Esophagus (tissue), 2 donors: Measurements from ENCODE around the gene POLG2. TPM values are rescaled to one million over a fixed set of nuclear protein-coding genes. Genes with fewer than 3 reads are reported as not detected.
"Not testable (repeated sequence)": the region's sequence is repeated elsewhere in the genome, so short reads cannot be mapped to it uniquely, and the experiment has no call there.

Experiments
- H3K27ac ChIP-seq, 2 donors: one replicate each; pipeline ENCODE4 v1.5.1; 2013; ENCODE audit warnings: low read depth in 2 of 2, mild to moderate bottlenecking in 2 of 2, inconsistent platforms in 1 of 2, low read length in 1 of 2, moderate library complexity in 1 of 2
- H3K27me3 ChIP-seq, 2 donors: one replicate each; pipeline ENCODE4 v1.6.1; 2013; ENCODE audit warnings: low read length in 2 of 2, control low read depth in 1 of 2, mild to moderate bottlenecking in 1 of 2; ENCODE audit not compliant: insufficient read depth in 2 of 2, control insufficient read depth in 1 of 2
- H3K36me3 ChIP-seq, 2 donors: one replicate each; pipeline ENCODE4 v1.6.1; 2013; ENCODE audit warnings: low read length in 1 of 2; ENCODE audit not compliant: control insufficient read depth in 2 of 2, insufficient read depth in 2 of 2
- H3K4me1 ChIP-seq, 2 donors: one replicate each; pipeline ENCODE4 v1.6.1; 2013; ENCODE audit warnings: low read length in 1 of 2; ENCODE audit not compliant: control insufficient read depth in 2 of 2, insufficient read depth in 2 of 2
- H3K4me3 ChIP-seq, 2 donors: one replicate each; pipeline ENCODE4 v1.5.1; 2013; ENCODE audit warnings: low read length in 2 of 2, mild to moderate bottlenecking in 2 of 2, low read depth in 1 of 2, moderate library complexity in 1 of 2
- H3K9me3 ChIP-seq, 2 donors: one replicate each; pipeline ENCODE4 v1.6.1; 2013; ENCODE audit warnings: mild to moderate bottlenecking in 2 of 2, low read depth in 1 of 2, low read length in 1 of 2, moderate library complexity in 1 of 2; ENCODE audit not compliant: control insufficient read depth in 2 of 2, insufficient read depth in 1 of 2
- WGBS, 2 donors: extraction: QIAGEN DNeasy Blood & Tissue Kit; methylation state at CpG; one replicate each; pipeline ENCODE4 v1.1.7; 2013; 5-methylcytosine and 5-hydroxymethylcytosine counted together
- polyA plus RNA-seq, 2 donors: library from polyadenylated mRNA; stranded (reverse); fragments of 200-250 nt; gene quantifications; one replicate each; pipeline ENCODE4 v1.2.3, GENCODE V29; 2013
- donor health status: healthy with polysubstance abuse.
- donor health status: Bipolar disorder and iron deficiency.

The POLG2 gene
- polyA plus RNA-seq, 2 donors = 4.2 to 6.7 TPM

DNA sequence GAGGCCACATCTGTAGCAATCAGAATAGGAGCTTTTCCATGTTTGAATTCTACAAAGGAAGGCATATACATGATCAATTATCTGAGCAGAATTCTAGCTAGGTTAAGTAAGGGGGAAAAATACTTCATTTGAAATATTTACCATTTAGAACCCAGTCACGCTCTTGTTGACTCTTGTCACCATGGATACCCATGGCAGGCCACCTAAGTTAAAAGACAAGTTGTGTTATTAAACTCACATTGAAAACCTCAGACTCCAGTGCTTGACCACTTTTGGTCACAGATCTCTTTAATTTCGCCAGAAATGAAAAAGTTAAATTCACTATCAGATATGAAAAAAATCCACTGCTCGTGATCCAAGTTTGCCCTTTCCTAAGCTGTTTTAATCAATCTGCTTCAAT lies 5.2 kb upstream of the POLG2 start:
- Histone ChIP-seq H3K36me3 (peaks cover 16 to 25% of the 10 kb centered on the region in 2 donors), H3K27me3 (no peaks in the 10 kb centered on the region), H3K9me3 (no peaks in the 10 kb centered on the region), H3K4me1 (peaks cover 0 to 2% of the 10 kb centered on the region in 2 donors), H3K4me3 (no peak overlapping the region), H3K27ac (no peak overlapping the region)
- 63 to 70% methylated on average over 3 of the region's 3 CpGs for WGBS, 2 donors

DNA sequence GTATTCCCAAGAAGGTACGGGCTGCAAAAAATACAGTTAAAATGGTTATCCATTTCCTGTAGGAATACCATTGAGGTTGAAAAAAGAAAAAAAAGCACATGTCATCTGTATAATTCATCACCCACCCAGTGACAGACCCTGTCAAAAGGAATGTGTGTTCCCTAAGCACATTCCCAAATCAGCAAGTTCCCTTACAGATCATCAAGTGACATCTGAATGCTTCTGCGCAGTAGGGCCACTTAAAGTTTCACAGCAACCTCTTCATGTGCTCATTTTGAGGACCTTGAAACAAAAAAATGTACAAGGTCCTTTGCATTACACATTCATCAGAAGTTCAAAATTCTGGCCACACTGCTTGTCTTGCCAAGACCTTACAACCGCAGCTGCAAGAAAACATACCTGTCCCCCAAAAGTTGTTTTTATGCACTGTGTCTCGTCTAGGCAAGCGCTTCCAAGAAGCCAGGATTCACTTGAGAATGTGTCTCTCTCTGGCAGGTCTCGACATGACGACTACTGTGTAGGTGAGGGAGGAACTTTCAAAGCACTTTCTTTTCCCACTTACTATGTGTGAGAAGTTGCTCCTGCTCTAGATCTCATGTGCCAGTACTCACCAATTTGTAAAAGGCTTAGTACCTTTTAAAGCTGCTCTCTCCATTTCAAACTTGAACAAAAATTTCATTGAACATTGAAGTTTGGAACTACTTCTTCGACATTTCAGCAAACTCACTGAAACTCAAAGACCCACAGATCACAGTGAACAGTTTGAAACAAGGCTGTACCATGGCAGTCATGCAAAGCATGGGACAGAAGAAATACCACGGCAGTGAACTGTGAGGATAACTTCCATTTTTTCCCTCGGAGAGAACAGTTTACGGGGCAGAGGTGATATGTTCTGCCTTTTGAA lies 4.3 kb upstream of the POLG2 start:
- Histone ChIP-seq H3K27ac (peak overlapping the region in 1 of 2 donors; percentile 17), H3K9me3 (no peaks in the 10 kb centered on the region), H3K36me3 (peaks cover 16 to 25% of the 10 kb centered on the region in 2 donors), H3K27me3 (no peaks in the 10 kb centered on the region), H3K4me3 (no peak overlapping the region), H3K4me1 (peaks cover 0 to 2% of the 10 kb centered on the region in 2 donors)
- 57 to 64% methylated on average over 11 of the region's 11 CpGs for WGBS, 2 donors

DNA sequence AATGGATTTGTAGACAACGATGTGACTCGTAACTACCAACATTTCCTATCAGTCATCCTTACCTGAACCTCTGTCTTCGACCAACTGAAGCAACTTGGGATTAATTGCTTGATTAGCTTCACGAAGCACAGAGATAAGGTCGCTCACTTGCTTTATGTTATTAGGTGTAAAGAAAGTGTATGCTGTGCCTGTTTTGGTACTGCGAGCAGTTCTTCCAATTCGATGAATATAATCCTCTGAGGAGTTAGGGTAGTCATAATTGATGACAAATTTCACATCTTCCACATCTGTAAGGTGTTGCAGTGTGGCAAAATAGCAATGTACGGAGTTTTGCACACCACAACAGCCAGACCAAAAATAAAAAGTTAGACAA lies 3.6 kb upstream of the POLG2 start:
- H3K4me3 ChIP-seq = no peak overlapping the region

DNA sequence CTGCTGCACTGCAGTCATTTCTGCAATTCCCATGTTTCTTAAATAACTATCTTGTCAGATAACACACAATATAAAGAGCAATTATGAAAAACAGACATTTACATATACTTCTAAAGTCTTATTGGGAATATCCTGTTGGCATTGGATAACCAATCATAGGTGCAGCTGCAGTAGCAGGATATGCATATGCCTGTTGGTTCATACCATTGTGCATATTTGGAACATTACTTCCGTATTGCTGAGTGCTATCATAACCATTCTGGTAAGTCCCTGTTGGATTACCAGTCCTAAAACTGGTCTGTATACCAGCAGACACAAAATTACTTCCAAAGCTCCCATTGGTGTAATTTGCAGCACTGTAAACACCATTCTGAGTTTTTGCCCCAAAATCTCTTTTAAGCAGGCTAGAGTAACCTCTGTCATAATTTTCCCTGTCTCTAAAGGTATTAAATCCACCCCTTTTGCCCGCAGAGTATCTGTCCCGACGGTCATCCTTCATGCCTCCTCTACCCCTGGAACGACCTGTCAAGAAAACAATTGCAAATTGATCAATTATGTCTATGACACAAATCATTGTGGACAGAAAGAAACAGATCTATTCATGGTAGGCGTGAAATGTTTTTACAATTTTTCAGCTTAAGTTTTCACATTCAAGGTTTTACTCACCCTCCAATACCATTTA lies 3.1 kb upstream of the POLG2 start:
- Histone ChIP-seq H3K27ac (no peak overlapping the region), H3K4me1 (peaks cover 0 to 2% of the 10 kb centered on the region in 2 donors), H3K36me3 (peaks cover 16 to 25% of the 10 kb centered on the region in 2 donors), H3K27me3 (no peaks in the 10 kb centered on the region), H3K4me3 (no peak overlapping the region), H3K9me3 (no peaks in the 10 kb centered on the region)
- 78 to 82% methylated on average over 6 of the region's 6 CpGs for WGBS, 2 donors

More for the DNA sequence above, 3.6 kb upstream of the POLG2 start:
- Histone ChIP-seq H3K27ac (peak overlapping the region in 1 of 2 donors; percentile 4), H3K36me3 (peaks cover 16 to 25% of the 10 kb centered on the region in 2 donors), H3K4me1 (peaks cover 0 to 2% of the 10 kb centered on the region in 2 donors), H3K27me3 (no peaks in the 10 kb centered on the region), H3K9me3 (no peaks in the 10 kb centered on the region)
- 88% methylated on average over 8 of the region's 8 CpGs for WGBS, 2 donors

DNA sequence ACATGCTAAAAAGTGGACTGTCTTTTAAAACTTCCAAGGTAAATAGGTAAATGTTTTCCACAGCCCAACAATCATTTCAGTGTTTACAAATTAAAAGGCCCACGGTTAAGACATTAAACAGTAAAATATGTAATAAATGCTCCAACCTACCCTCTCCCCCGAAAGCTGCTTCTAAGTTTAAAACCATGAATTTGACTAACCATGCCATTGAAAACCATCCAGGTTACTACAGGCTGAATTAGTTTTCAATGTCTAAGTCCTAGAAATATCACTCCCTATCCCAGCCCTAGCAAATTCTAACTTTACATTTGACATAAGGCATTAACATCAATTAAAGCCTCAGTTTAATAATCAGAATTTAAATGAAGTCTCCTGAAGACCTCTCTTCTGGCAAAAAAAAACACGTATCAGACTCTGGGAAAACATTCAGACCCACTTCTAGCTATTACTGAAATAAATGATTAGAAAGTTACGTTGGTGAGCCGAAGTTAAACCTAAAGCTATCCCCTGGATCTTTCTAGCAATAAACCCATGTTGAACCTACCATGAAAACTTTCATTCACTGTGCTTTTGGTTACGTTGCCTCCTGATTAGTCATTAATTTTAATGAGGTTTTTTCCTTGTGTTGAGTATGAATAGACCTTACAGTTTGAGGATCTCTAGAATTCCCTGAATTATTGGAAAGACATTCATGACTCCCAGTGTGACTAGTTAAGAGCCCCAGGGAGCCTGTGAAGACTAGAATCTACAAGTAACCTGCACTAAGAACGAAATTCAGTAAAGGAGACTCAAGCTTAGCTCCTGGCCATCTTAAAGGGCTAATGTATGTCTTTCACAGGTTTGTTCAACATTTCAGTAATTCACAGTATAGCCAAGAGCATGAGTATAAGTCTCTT lies 1.7 kb upstream of the POLG2 start:
- WGBS, 2 donors = 56 to 62% methylated on average over 7 of the region's 7 CpGs
- Histone ChIP-seq H3K27me3 (no peaks in the 10 kb centered on the region), H3K9me3 (no peaks in the 10 kb centered on the region), H3K36me3 (peaks cover 16 to 25% of the 10 kb centered on the region in 2 donors), H3K4me3 (no peak overlapping the region), H3K4me1 (peaks cover 0 to 2% of the 10 kb centered on the region in 2 donors), H3K27ac (no peak overlapping the region)

DNA sequence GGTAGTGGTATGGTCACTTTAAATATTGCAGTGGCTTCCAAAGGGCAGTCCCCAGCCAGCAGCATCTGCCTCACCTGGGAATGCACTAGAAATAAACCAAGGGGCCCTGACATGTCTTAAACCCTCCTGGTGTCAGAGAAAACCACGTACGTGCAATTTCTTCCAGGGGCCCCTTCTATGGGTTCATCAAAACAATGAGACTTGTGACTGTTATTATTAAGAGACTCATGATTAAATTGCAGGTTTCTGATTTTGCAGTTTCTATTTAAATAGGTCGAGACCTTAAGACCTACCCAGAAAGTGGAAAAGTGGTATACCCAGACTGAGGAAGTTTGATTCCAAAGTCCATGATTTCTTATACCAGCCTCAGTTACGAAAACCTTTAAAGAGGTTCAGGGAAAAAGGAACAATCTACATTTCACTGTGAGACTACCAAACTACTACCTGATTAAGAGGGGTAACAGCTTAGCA lies 746 bp upstream of the POLG2 start:
- Histone ChIP-seq H3K27me3 (no peaks in the 10 kb centered on the region), H3K9me3 (no peaks in the 10 kb centered on the region), H3K36me3 (peaks cover 14 to 19% of the 10 kb centered on the region in 2 donors), H3K27ac (peak overlapping the region; percentile 91), H3K4me1 (peaks cover 0 to 2% of the 10 kb centered on the region in 2 donors), H3K4me3 (peak overlapping the region; percentile 66 to 86)
- 35 to 44% methylated on average over 4 of the region's 4 CpGs for WGBS, 2 donors

DNA sequence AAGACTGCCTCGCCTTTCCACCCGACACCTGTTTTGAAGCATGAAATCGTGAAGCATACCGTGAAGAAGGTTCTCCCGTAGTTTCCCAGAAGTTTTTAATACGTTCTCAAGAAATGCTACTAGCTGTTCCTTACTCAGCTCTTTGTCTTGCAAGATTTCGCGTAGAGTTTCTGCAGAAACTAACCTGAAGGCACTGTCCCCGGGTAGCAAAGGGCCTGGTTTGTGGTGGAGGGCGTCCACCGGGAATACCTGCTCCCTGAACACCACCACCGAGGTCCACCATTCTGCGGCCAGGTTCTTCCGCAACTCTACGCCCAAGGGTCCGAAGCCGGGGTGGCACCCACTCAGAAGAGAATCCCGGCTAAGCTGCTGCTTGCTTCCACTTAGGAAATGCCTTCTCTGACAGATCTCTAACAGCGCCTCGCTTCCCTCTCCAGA lies 487 bp downstream of the POLG2 start:
- Histone ChIP-seq H3K27me3 (no peaks in the 10 kb centered on the region), H3K36me3 (peaks cover 9 to 10% of the 10 kb centered on the region in 2 donors), H3K4me1 (peaks cover 0 to 2% of the 10 kb centered on the region in 2 donors), H3K9me3 (no peaks in the 10 kb centered on the region), H3K27ac (peak overlapping the region; percentile 91), H3K4me3 (peak overlapping the region; percentile 66 to 86)
- 1% methylated on average over 20 of the region's 20 CpGs for WGBS, 2 donors

DNA sequence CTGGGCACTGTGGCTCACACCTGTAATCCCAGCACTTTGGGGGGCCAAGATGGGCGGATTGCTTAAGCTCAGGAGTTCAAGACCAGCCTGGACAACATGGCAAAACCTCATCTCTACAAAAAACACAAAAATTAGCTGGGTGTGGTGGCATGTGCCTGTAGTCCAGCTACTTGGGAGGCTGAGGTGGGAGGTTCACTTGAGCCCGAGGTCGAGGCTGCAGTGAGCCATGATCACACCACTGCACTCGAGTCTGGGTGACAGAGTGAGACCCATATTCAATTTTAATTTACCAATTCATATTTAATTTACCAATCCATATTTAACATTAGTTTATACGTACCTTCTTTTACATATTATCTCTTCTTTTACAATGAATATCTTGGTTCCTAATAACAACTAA lies 1.6 kb downstream of the POLG2 start:
- 89 to 90% methylated on average over 5 of the region's 5 CpGs for WGBS, 2 donors
- H3K4me3 ChIP-seq, H3K4me1 ChIP-seq, H3K27me3 ChIP-seq, H3K9me3 ChIP-seq, H3K36me3 ChIP-seq, H3K27ac ChIP-seq: not testable (repeated sequence)

DNA sequence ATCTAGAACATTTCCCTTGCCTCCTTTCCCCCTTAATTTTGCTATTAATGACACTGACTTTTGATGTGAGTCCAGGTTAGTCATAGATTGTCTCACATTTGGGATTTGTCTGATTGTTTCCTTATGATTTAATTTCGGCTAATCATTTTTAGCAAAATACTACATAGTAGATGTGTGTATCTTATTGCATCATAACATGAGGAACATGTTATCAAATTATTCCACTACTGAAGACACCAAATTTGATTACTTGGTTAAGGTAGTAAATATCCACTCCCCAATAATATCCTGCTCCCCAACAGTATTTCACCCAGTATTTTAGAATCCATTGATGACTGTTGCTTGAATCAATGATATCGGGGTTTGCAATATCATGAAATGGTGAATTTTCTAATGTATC lies 2.7 kb downstream of the POLG2 start:
- Histone ChIP-seq H3K27me3 (no peaks in the 10 kb centered on the region), H3K9me3 (no peaks in the 10 kb centered on the region), H3K4me1 (peaks cover 0 to 2% of the 10 kb centered on the region in 2 donors), H3K27ac (no peak overlapping the region), H3K36me3 (peaks cover 0 to 3% of the 10 kb centered on the region in 2 donors), H3K4me3 (no peak overlapping the region)
- 84 to 85% methylated on average over 2 of the region's 2 CpGs for WGBS, 2 donors
